ENCODE results near the gene GNG12. TPM values are rescaled to one million over a fixed set of nuclear protein-coding genes. Genes with fewer than 3 reads are reported as not detected.

Gene GNG12
- total and polyA plus RNA-seq, 2 experiments from 2014 or later, result 25.4 to 33.9 TPM

DNA sequence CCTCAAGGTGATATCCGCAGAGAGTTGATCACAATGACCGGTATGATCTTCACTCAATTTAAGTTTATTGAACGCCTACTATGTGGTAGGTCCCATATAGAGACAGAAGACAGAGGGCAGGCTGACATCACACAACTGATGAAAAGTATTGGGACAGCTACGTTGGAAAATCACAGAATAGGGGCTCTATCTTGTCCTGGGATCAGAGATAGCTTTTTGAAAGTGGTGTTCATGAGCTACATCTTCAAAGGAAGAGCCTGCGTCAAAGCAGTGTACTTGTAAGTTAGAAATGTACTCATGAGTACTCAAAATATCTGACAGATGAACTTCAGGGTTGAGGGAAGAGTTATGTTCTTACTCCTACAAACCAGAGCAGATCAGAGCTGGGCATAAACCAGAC lies 93.9 kb downstream of the GNG12 start:
- no peaks in the 10 kb centered on the region for H3K9me3 ChIP-seq (ENCODE audit: low read depth)
- no peaks in the 10 kb centered on the region for H3K27me3 ChIP-seq
- TF ChIP-seq CTCF (IDR thresholded peaks at IDR 0.05; ENCODE audit: low read depth, low read length), result no peak
- no peak overlapping the region for H3K4me3 ChIP-seq
- peak overlapping the region; percentile 61 for H3K27ac ChIP-seq
- peaks cover 47% of the 10 kb centered on the region for H3K4me1 ChIP-seq (ENCODE audit: low read depth)
- H3K36me3 ChIP-seq, result no peaks in the 10 kb centered on the region
- no peak for DNase-seq (ENCODE audit: low read depth in 1 of 2, low spot score in 1 of 2)

GRCh38 chr1:67738401-67738800 lies 94.9 kb downstream of the GNG12 start:
- Histone ChIP-seq H3K27me3 (no peaks in the 10 kb centered on the region), H3K27ac (peak overlapping the region; percentile 61), H3K36me3 (no peaks in the 10 kb centered on the region), H3K4me3 (no peak overlapping the region), H3K4me1 (ENCODE audit: low read depth) (peaks cover 42% of the 10 kb centered on the region), H3K9me3 (ENCODE audit: low read depth) (no peaks in the 10 kb centered on the region)
- no peak for TF ChIP-seq CTCF (IDR thresholded peaks at IDR 0.05; ENCODE audit: low read depth, low read length)
- DNase-seq (ENCODE audit: low read depth in 1 of 2, low spot score in 1 of 2), result peak in 1 of 2 donors; percentile 42

DNA sequence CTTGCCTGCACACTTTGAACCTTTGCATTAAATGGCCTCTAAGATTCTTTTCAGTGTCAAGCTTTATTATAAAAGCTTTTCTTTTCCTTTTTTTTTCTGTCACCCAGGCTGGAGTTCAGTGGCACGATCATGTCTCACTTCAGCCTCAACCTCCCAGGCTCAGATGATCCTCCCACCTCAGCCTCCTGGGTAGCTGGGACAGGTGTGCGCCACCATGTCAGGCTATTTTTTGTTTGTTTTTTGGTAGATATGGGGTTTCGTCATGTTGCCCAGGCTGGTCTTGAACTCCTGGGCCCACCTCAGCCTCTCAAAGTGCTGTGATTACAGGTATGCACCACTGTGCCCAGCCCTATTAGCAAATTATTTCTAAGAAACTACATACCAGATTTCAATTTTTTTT lies 95.4 kb downstream of the GNG12 start:
- no peak overlapping the region for H3K4me3 ChIP-seq
- no peaks in the 10 kb centered on the region for H3K36me3 ChIP-seq
- peaks cover 39% of the 10 kb centered on the region for H3K4me1 ChIP-seq (ENCODE audit: low read depth)
- peak overlapping the region; percentile 61 for H3K27ac ChIP-seq
- DNase-seq (ENCODE audit: low read depth in 1 of 2, low spot score in 1 of 2), result no peak
- no peaks in the 10 kb centered on the region for H3K27me3 ChIP-seq
- TF ChIP-seq CTCF (IDR thresholded peaks at IDR 0.05; ENCODE audit: low read depth, low read length), result no peak
- H3K9me3 ChIP-seq (ENCODE audit: low read depth), result no peaks in the 10 kb centered on the region

GRCh38 chr1:67736750-67737149 lies 96.5 kb downstream of the GNG12 start:
- Histone ChIP-seq H3K36me3 (no peaks in the 10 kb centered on the region), H3K4me1 (ENCODE audit: low read depth) (peaks cover 33% of the 10 kb centered on the region), H3K4me3 (no peak overlapping the region), H3K27ac (no peak overlapping the region), H3K9me3 (ENCODE audit: low read depth) (no peaks in the 10 kb centered on the region), H3K27me3 (no peaks in the 10 kb centered on the region)
- TF ChIP-seq CTCF (IDR thresholded peaks at IDR 0.05; ENCODE audit: low read depth, low read length), result no peak
- DNase-seq (ENCODE audit: low read depth in 1 of 2, low spot score in 1 of 2), result no peak

GRCh38 chr1:67735806-67736627 lies 97.2 kb downstream of the GNG12 start:
- Histone ChIP-seq H3K27ac (no peak overlapping the region), H3K36me3 (no peaks in the 10 kb centered on the region), H3K4me1 (ENCODE audit: low read depth) (peaks cover 33% of the 10 kb centered on the region), H3K9me3 (ENCODE audit: low read depth) (no peaks in the 10 kb centered on the region), H3K4me3 (no peak overlapping the region), H3K27me3 (no peaks in the 10 kb centered on the region)
- DNase-seq (ENCODE audit: low read depth in 1 of 2, low spot score in 1 of 2), result peak in 1 of 2 donors; percentile 97
- TF ChIP-seq CTCF (IDR thresholded peaks at IDR 0.05; ENCODE audit: low read depth, low read length), result no peak

Measured in cardiac muscle cell (in vitro differentiated cells and primary cell).